PC-3 (cell line): ENCODE results near the gene DGLUCY. TPM values are rescaled to one million over a fixed set of nuclear protein-coding genes. Genes with fewer than 3 reads are reported as not detected.

Source experiments
- ATAC-seq: fragments of 200-7000 bp; cut with Tn5 transposase; 2 replicates; pipeline ENCODE4 v1.9.1; 2020; ENCODE audit warnings: mild to moderate bottlenecking, moderate library complexity
- BruUV-seq: library from RNA; stranded (reverse); fragments of 400-500 nt; replicated peaks from 2 replicates; lab custom pipeline; 2021; lab: Mats Ljungman, UMichigan
- CTCF ChIA-PET: fragments of 300-600 bp; sonication (Branson Sonifier 250); formaldehyde crosslinking; loops from one replicate; lab custom pipeline; 2022; ENCODE audit warnings: antibody characterized with exemption; lab: Charles Lee
- POLR2A ChIA-PET: fragments of 300-600 bp; sonication (Branson Sonifier 250); formaldehyde crosslinking; loops from one replicate; lab custom pipeline; 2022; ENCODE audit warnings: antibody characterized with exemption; ENCODE audit not compliant: unreplicated experiment; lab: Charles Lee
- DNase-seq: peaks from one replicate; pipeline ENCODE4 v3.0.0-alpha.2; 2015
- H2AFZ ChIP-seq: fragments of 300-600 bp; sonication (generic); 2 replicates; pipeline ENCODE4 v1.6.0; 2016; ENCODE audit warnings: antibody characterized with exemption, low read length
- H3F3A ChIP-seq: fragments of 300-600 bp; sonication (generic); one replicate; pipeline ENCODE4 v1.6.0; 2017; ENCODE audit warnings: antibody characterized with exemption, low read length, control low read depth, mild to moderate bottlenecking; ENCODE audit not compliant: unreplicated experiment
- H3K27ac ChIP-seq: fragments of 300-600 bp; sonication (generic); 2 replicates; pipeline ENCODE4 v1.5.1; 2016; ENCODE audit warnings: mild to moderate bottlenecking, low read length
- H3K27me3 ChIP-seq: fragments of 300-600 bp; sonication (generic); 2 replicates; pipeline ENCODE4 v1.6.1; 2016; ENCODE audit warnings: low read length, mixed read lengths
- H3K36me3 ChIP-seq: fragments of 300-600 bp; sonication (generic); 2 replicates; pipeline ENCODE4 v1.6.1; 2016; ENCODE audit warnings: low read depth, mixed run types, low read length, mixed read lengths
- H3K4me1 ChIP-seq: fragments of 300-600 bp; sonication (generic); 2 replicates; pipeline ENCODE4 v1.5.1; 2016; ENCODE audit warnings: low read length; ENCODE audit not compliant: insufficient read depth
- H3K4me2 ChIP-seq: fragments of 300-600 bp; sonication (generic); 2 replicates; pipeline ENCODE4 v1.6.0; 2016; ENCODE audit warnings: low read length
- H3K4me3 ChIP-seq: fragments of 300-600 bp; sonication (generic); 2 replicates; pipeline ENCODE4 v1.5.1; 2016; ENCODE audit warnings: mild to moderate bottlenecking, low read length, mixed read lengths
- H3K79me2 ChIP-seq: fragments of 300-600 bp; sonication (generic); 2 replicates; pipeline ENCODE4 v1.6.1; 2017; ENCODE audit warnings: low read length, mixed read lengths
- H3K9ac ChIP-seq: fragments of 300-600 bp; sonication (generic); 2 replicates; pipeline ENCODE4 v1.6.0; 2016; ENCODE audit warnings: mild to moderate bottlenecking, low read length
- H3K9me2 ChIP-seq: fragments of 300-600 bp; sonication (generic); replicated peaks from 2 replicates; pipeline ENCODE4 v1.6.1; 2016; ENCODE audit warnings: mixed run types, low read length, mixed read lengths
- H3K9me3 ChIP-seq: fragments of 300-600 bp; sonication (generic); 2 replicates; pipeline ENCODE4 v1.6.1; 2016; ENCODE audit warnings: low read length, mixed read lengths
- H4K20me1 ChIP-seq: fragments of 300-600 bp; sonication (generic); 2 replicates; pipeline ENCODE4 v1.6.1; 2016; ENCODE audit warnings: low read length, mixed read lengths
- EZH2 ChIP-seq: fragments of 300-600 bp; sonication (generic); IDR thresholded peaks from one replicate; pipeline ENCODE4 v1.6.1; 2017; ENCODE audit warnings: antibody characterized with exemption, mild to moderate bottlenecking, low read length; ENCODE audit not compliant: unreplicated experiment
- EZH2phosphoT487 ChIP-seq: fragments of 300-600 bp; sonication (generic); IDR thresholded peaks from 2 replicates; pipeline ENCODE4 v1.6.1; 2018; ENCODE audit warnings: mild to moderate bottlenecking, antibody characterized with exemption, low read length, borderline replicate concordance
- intact Hi-C: fragments of 100-400 bp; cut with micrococcal nuclease; formaldehyde crosslinking; loops from 2 replicates; pipeline ENCODE4 v1.9.0; 2023
- total RNA-seq: library from RNA; depleted of rRNA; stranded (reverse); fragments of >200 nt; gene quantifications from 2 replicates; pipeline ENCODE4 v1.2.3, GENCODE V29; 2014
- TF ChIP-seq, protein P1 (sequence below): fragments of 300-600 bp; sonication (generic); conservative IDR thresholded peaks from 2 replicates; pipeline ENCODE4 v1.5.1; 2017; ENCODE audit warnings: antibody characterized with exemption, low read depth, mild to moderate bottlenecking, low read length

Gene DGLUCY
- total RNA-seq, 1 experiment from 2014 or later = 0.84 TPM

DNA sequence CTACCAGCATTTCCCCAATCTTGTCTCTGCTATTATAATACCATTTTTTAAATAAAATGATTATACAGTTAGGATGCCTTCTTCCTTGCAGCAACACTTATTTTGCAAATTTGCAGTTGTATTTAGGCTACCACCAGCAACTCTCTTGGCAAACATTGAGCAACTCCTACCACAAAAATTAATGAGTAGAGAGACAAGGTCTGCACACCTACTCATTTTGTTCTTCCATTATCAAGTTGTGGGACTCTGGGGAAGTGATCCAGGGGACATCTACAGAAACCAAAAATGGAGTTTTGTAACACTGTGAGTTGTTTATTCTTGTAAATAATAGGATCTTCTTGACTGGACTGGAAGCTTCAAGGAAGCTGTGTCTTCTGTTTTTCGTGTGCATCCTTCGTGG is 38.6 kb downstream of the DGLUCY start:
- Histone ChIP-seq H3K4me3 (no peak overlapping the region), H3K27me3 (no peaks in the 10 kb centered on the region), H3K79me2 (no peaks in the 10 kb centered on the region), H3F3A (no peaks in the 10 kb centered on the region), H3K4me2 (no peak overlapping the region), H3K9me3 (no peaks in the 10 kb centered on the region), H3K27ac (no peak overlapping the region), H3K36me3 (no peaks in the 10 kb centered on the region), H3K9ac (no peak overlapping the region), H3K9me2 (no peaks in the 10 kb centered on the region), H2AFZ (no peak overlapping the region), H3K4me1 (peaks cover 22% of the 10 kb centered on the region), H4K20me1 (no peaks in the 10 kb centered on the region)
- intact Hi-C loops = no loop called here
- ATAC-seq (no peak), DNase-seq (no peak)
- BruUV-seq = no TSS peak
- POLR2A ChIA-PET = no interaction called here
- CTCF ChIA-PET = no interaction called here
- TF ChIP-seq EZH2 = no peak
- TF ChIP-seq EZH2phosphoT487 = no peak
- TF ChIP-seq, protein P1, sequence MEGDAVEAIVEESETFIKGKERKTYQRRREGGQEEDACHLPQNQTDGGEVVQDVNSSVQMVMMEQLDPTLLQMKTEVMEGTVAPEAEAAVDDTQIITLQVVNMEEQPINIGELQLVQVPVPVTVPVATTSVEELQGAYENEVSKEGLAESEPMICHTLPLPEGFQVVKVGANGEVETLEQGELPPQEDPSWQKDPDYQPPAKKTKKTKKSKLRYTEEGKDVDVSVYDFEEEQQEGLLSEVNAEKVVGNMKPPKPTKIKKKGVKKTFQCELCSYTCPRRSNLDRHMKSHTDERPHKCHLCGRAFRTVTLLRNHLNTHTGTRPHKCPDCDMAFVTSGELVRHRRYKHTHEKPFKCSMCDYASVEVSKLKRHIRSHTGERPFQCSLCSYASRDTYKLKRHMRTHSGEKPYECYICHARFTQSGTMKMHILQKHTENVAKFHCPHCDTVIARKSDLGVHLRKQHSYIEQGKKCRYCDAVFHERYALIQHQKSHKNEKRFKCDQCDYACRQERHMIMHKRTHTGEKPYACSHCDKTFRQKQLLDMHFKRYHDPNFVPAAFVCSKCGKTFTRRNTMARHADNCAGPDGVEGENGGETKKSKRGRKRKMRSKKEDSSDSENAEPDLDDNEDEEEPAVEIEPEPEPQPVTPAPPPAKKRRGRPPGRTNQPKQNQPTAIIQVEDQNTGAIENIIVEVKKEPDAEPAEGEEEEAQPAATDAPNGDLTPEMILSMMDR = no peak

DNA sequence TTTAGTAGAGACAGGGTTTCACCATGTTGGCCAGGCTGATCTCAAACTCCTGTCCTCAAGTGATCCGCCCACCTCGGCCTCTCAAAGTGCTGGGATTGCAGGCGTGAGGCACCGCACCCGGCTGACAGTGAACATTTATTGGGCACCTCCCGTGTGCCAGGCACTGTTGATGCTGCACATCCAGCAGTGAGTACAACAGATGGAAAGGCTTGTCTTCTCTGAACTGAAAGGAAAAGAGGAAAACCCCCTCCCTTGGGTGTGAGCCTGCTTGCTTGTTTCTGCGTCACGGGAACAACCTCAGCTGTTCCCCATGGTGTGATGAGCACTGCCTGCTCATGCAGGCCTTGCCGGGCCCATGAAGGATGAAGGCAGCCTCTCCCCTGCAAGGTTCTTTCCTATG is 39.5 kb downstream of the DGLUCY start:
- H3K4me3 ChIP-seq = no peak overlapping the region
- H3K27me3 ChIP-seq = no peaks in the 10 kb centered on the region
- intact Hi-C loops = no loop called here
- no TSS peak for BruUV-seq
- no peak overlapping the region for H3K4me2 ChIP-seq
- DNase-seq (no peak), ATAC-seq (no peak)
- no peaks in the 10 kb centered on the region for H4K20me1 ChIP-seq
- H3F3A ChIP-seq = no peaks in the 10 kb centered on the region
- ChIA-PET CTCF (interaction anchor here (0.6 kb wide), 1 partner anchor 139 kb away, joined by 3 read pairs; no protein-coding TSS in a partner anchor), POLR2A (interaction anchor here (0.6 kb wide), 1 partner anchor 108 kb away, joined by 5 read pairs; no protein-coding TSS in a partner anchor)
- no peak overlapping the region for H3K27ac ChIP-seq
- no peak overlapping the region for H2AFZ ChIP-seq
- H3K9me2 ChIP-seq = no peaks in the 10 kb centered on the region
- no peak overlapping the region for H3K9ac ChIP-seq
- no peaks in the 10 kb centered on the region for H3K9me3 ChIP-seq
- peaks cover 22% of the 10 kb centered on the region for H3K4me1 ChIP-seq
- no peaks in the 10 kb centered on the region for H3K36me3 ChIP-seq
- TF ChIP-seq EZH2 (no peak), EZH2phosphoT487 (no peak)
- TF ChIP-seq, protein P1 = no peak
- H3K79me2 ChIP-seq = no peaks in the 10 kb centered on the region

DNA sequence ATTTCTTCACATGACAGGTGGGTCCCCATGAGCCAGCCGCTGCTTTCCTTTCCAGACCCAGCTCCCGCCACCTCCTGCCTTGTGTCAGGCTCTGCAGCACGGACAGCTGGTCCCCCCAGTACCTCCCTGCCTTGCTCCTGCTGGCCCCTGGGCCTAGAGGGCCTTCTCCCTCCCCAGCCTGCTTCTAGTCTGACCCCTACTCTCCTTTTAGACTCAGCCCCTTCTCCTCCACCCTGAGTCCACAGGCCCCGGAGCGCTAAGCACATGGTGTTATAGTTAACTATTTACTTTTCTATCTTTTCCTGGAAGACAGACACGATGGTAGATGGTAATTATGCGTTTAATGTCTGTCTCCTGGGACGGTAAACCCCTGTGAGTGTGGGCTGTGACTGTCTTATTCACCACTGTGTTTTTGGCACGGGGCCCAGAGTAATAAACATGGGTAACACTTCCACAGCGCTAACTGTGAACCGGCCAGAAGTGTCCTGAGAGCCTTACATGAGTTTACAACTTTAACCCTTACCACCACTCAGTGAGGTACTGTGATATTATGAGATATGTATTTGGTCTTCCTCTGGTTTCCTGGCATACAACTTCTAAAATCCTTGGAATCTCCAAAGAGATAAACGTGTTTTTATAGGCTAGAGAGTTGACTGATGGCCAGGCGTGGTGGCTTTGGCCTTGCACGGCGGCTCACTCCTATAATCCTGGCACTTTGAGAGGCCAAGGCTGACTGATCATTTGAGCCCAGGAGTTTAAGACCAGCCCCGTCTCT is 41.2 kb downstream of the DGLUCY start:
- H3K79me2 ChIP-seq = no peaks in the 10 kb centered on the region

More for the DNA sequence above, 41.2 kb downstream of the DGLUCY start:
- Histone ChIP-seq H3K27me3 (no peaks in the 10 kb centered on the region), H3K9me2 (no peaks in the 10 kb centered on the region), H3K4me2 (peak overlapping the region; percentile 42; the same call in 1 of the 2 replicates), H3F3A (no peaks in the 10 kb centered on the region), H3K36me3 (no peaks in the 10 kb centered on the region), H3K9ac (no peak overlapping the region), H3K9me3 (no peaks in the 10 kb centered on the region), H3K27ac (no peak overlapping the region), H2AFZ (0 out of 2 replicates have a peak overlapping the region, but pooled peaks have one; percentile 23), H3K4me3 (no peak overlapping the region), H4K20me1 (no peaks in the 10 kb centered on the region), H3K4me1 (peaks cover 13% of the 10 kb centered on the region)
- BruUV-seq = no TSS peak
- ChIA-PET CTCF (interaction anchor here (0.6 kb wide), 1 partner anchor 736 kb away, joined by 3 read pairs; no protein-coding TSS in a partner anchor), POLR2A (no interaction called here)
- DNase-seq (peak; percentile 70), ATAC-seq (peak; percentile 84)
- TF ChIP-seq EZH2 (no peak), EZH2phosphoT487 (no peak)
- TF ChIP-seq, protein P1 = no peak
- intact Hi-C loops = no loop called here
